GM12878 (cell line): ENCODE results near the gene SLC35G4. TPM values are rescaled to one million over a fixed set of nuclear protein-coding genes. Genes with fewer than 3 reads are reported as not detected.
"Not testable (repeated sequence)": the region's sequence is repeated elsewhere in the genome, so short reads cannot be mapped to it uniquely, and the experiment has no call there.

Source experiments
- ATAC-seq: fragments of 200-7000 bp; cut with Tn5 transposase; 3 replicates; pipeline ENCODE4 v1.9.1; 2020; ENCODE audit warnings: mild to moderate bottlenecking, moderate library complexity
- BruUV-seq: library from RNA; stranded (reverse); fragments of 400-500 nt; replicated peaks from 2 replicates; lab custom pipeline; 2021; lab: Mats Ljungman, UMichigan
- CTCF ChIA-PET: fragments of 300-600 bp; sonication (Branson Sonifier 250); formaldehyde crosslinking; extraction: SDS; loops from one replicate; lab custom pipeline; 2021; ENCODE audit warnings: inconsistent platforms; lab: Yijun Ruan, JAX
- POLR2A ChIA-PET: fragments of 350-600 bp; formaldehyde crosslinking; extraction: SDS; loops from one replicate; lab custom pipeline; 2021; ENCODE audit warnings: inconsistent platforms; lab: Charles Lee
- RAD21 ChIA-PET: fragments of 300-600 bp; sonication (Branson Sonifier 250); formaldehyde crosslinking; loops from one replicate; lab custom pipeline; 2023; ENCODE audit warnings: antibody characterized with exemption; ENCODE audit not compliant: unreplicated experiment; lab: Charles Lee
- SMC1A ChIA-PET: fragments of 300-600 bp; sonication (Branson Sonifier 250); formaldehyde crosslinking; loops from one replicate; lab custom pipeline; 2023; ENCODE audit not compliant: unreplicated experiment, uncharacterized antibody; lab: Charles Lee
- DNase-seq: peaks from one replicate; pipeline ENCODE4 v3.0.0-alpha.2; 2011; ENCODE audit warnings: low read depth, low spot score
- FAIRE-seq: peaks from 3 replicates; lab custom pipeline; 2011; peaks lifted over from hg19 to GRCh38; lab: Jason Lieb, UNC
- H2AFZ ChIP-seq: 2 replicates; pipeline ENCODE4 v1.6.0; 2011; ENCODE audit warnings: low read depth, low read length, control low read depth; ENCODE audit not compliant: control insufficient read depth
- H3K27ac ChIP-seq: 2 replicates; pipeline ENCODE4 v1.5.1; 2011; ENCODE audit warnings: control low read depth; ENCODE audit not compliant: control insufficient read depth, insufficient read depth
- H3K27me3 ChIP-seq, 2 experiments: replicated peaks in 1 of 2; 2 replicates each; pipeline versions ENCODE4 v1.6.0 to v1.6.1; 2011; ENCODE audit warnings: low read length in 1 of 2; ENCODE audit not compliant: control insufficient read depth in 2 of 2, insufficient read depth in 2 of 2
- H3K36me3 ChIP-seq, 2 experiments: 2 replicates each; pipeline ENCODE4 v1.5.1; 2011; ENCODE audit warnings: low read length in 1 of 2; ENCODE audit not compliant: control insufficient read depth in 2 of 2, insufficient read depth in 2 of 2
- H3K4me1 ChIP-seq: 2 replicates; pipeline ENCODE4 v1.6.1; 2011; ENCODE audit warnings: mild to moderate bottlenecking, low read length, moderate library complexity, mixed read lengths; ENCODE audit not compliant: control insufficient read depth, insufficient read depth
- H3K4me2 ChIP-seq: 2 replicates; pipeline ENCODE4 v1.6.0; 2011; ENCODE audit warnings: control low read depth; ENCODE audit not compliant: control insufficient read depth, insufficient read depth
- H3K4me3 ChIP-seq: fragments of 200-600 bp; sonication (generic); 2 replicates; pipeline ENCODE4 v1.5.1; 2016
- H3K79me2 ChIP-seq: 2 replicates; pipeline ENCODE4 v1.6.0; 2011; ENCODE audit warnings: low read length; ENCODE audit not compliant: control insufficient read depth, insufficient read depth
- H3K9ac ChIP-seq: 2 replicates; pipeline ENCODE4 v1.8.0; 2011; ENCODE audit warnings: low read length, control low read depth, mixed read lengths; ENCODE audit not compliant: control insufficient read depth, insufficient read depth
- H3K9me3 ChIP-seq: replicated peaks from 3 replicates; pipeline ENCODE4 v1.5.1; 2011; ENCODE audit warnings: mild to moderate bottlenecking, low read length; ENCODE audit not compliant: control insufficient read depth, insufficient read depth
- H4K20me1 ChIP-seq: 2 replicates; pipeline ENCODE4 v1.6.0; 2011; ENCODE audit not compliant: control insufficient read depth, insufficient read depth
- CEBPZ ChIP-seq: fragments of 150-350 bp; IDR thresholded peaks from 2 replicates; pipeline ENCODE4 v1.6.1; 2016; ENCODE audit warnings: low read depth, low read length
- EGR1 ChIP-seq, 2 experiments: IDR thresholded peaks; 1 replicate in 1 of 2; 2 replicates in 1 of 2; pipeline ENCODE4 v1.6.1; 2011 to 2012; ENCODE audit warnings: low read depth in 2 of 2, low read length in 2 of 2, borderline replicate concordance in 1 of 2, mild to moderate bottlenecking in 1 of 2, moderate library complexity in 1 of 2
- FOS ChIP-seq: IDR thresholded peaks from 3 replicates; pipeline ENCODE4 v1.6.1; 2011; ENCODE audit warnings: borderline replicate concordance; ENCODE audit not compliant: insufficient read length; ENCODE audit errors: extremely low read depth
- FOXM1 ChIP-seq: IDR thresholded peaks from 2 replicates; pipeline ENCODE4 v1.6.1; 2012; ENCODE audit warnings: low read depth, mild to moderate bottlenecking, inconsistent platforms, low read length, moderate library complexity
- HDAC6 ChIP-seq: fragments of 200-600 bp; sonication (generic); IDR thresholded peaks from one replicate; pipeline ENCODE4 v1.8.0; 2017; ENCODE audit warnings: antibody characterized with exemption; ENCODE audit not compliant: unreplicated experiment
- IKZF1 ChIP-seq: fragments of 450-650 bp; conservative IDR thresholded peaks from 2 replicates; pipeline ENCODE4 v1.6.1; 2017; ENCODE audit warnings: antibody characterized with exemption, mild to moderate bottlenecking
- JUND ChIP-seq: IDR thresholded peaks from 2 replicates; pipeline ENCODE4 v1.6.1; 2012; ENCODE audit warnings: low read depth, mild to moderate bottlenecking, low read length, improper control_type of control experiment, moderate library complexity
- MYB ChIP-seq: fragments of 150-350 bp; IDR thresholded peaks from 2 replicates; pipeline ENCODE4 v1.6.1; 2014; ENCODE audit warnings: mild to moderate bottlenecking, low read depth, low read length, borderline replicate concordance
- NR2C1 ChIP-seq: fragments of 450-650 bp; IDR thresholded peaks from 2 replicates; pipeline ENCODE4 v1.6.1; 2017; ENCODE audit warnings: antibody characterized with exemption, mild to moderate bottlenecking, moderate library complexity
- NR2F1 ChIP-seq: fragments of 450-650 bp; conservative IDR thresholded peaks from 2 replicates; pipeline ENCODE4 v1.6.1; 2017; ENCODE audit warnings: mild to moderate bottlenecking
- RAD51 ChIP-seq: fragments of 450-650 bp; IDR thresholded peaks from 2 replicates; pipeline ENCODE4 v1.6.1; 2016; ENCODE audit warnings: moderate library complexity, mild to moderate bottlenecking, inconsistent platforms
- RELA ChIP-seq: fragments of 450-650 bp; IDR thresholded peaks from 2 replicates; pipeline ENCODE4 v1.8.0; 2014; ENCODE audit warnings: borderline replicate concordance; ENCODE audit not compliant: partially characterized antibody
- SIX5 ChIP-seq: IDR thresholded peaks from 2 replicates; pipeline ENCODE4 v1.6.1; 2011; ENCODE audit warnings: mild to moderate bottlenecking, low read depth, low read length, moderate library complexity; ENCODE audit not compliant: severe bottlenecking
- YY1 ChIP-seq: IDR thresholded peaks from 2 replicates; pipeline ENCODE4 v1.6.1; 2011; ENCODE audit warnings: low read depth, mild to moderate bottlenecking, low read length
- ZZZ3 ChIP-seq: IDR thresholded peaks from 2 replicates; pipeline ENCODE4 v1.6.1; 2011; ENCODE audit warnings: low read depth; ENCODE audit not compliant: control insufficient read depth, insufficient read length
- WGBS: methylation state at CpG from one replicate; pipeline ENCODE4 v1.1.6; 2016; ENCODE audit warnings: low lambda C conversion rate; ENCODE audit not compliant: insufficient replicate concordance, insufficient coverage; ENCODE audit errors: missing lambda C conversion rate; 5-methylcytosine and 5-hydroxymethylcytosine counted together
- in situ Hi-C: fragments of 300-500 bp; cut with MboI; formaldehyde crosslinking; loops from 9 replicates; pipeline ENCODE4 v1.14.3; 2018; ENCODE audit warnings: mixed read lengths
- intact Hi-C: fragments of 100-400 bp; cut with micrococcal nuclease; formaldehyde crosslinking; loops from one replicate; pipeline ENCODE4 v1.14.2; 2022; ENCODE audit not compliant: unreplicated experiment
- polyA plus RNA-seq, 11 experiments: library from polyadenylated mRNA; depleted of rRNA in 4 of 11; unstranded in 6 of 11; stranded (reverse) in 5 of 11; fragments of >200 nt; fragmentation: Nextera tagmentation in 4 of 11; fragmentation: Illumina TruSeq in 1 of 11; extraction: Ambion mirVana in 4 of 11; extraction: Trizol in 1 of 11; gene quantifications; 1 replicate in 1 of 11; 2 replicates in 10 of 11; pipeline versions ENCODE4 v1.2.1 to v1.2.3, GENCODE V29; 2011 to 2016; ENCODE audit warnings: inconsistent platforms in 2 of 11, missing spikeins in 2 of 11, low read depth in 1 of 11
- total RNA-seq, 4 experiments: library from RNA; depleted of rRNA in 3 of 4; stranded (reverse); fragments of >200 nt in 3 of 4; fragmentation: Illumina TruSeq in 1 of 4; extraction: Trizol in 1 of 4; gene quantifications; 2 replicates each; pipeline versions ENCODE4 v1.2.1 to v1.2.3, GENCODE V29; 2013 to 2021

SLC35G4 gene
- total and polyA plus RNA-seq, 10 of the 15 experiments (the other 5 are each of a cell fraction or from before 2014, with no cell fraction given) = not detected

GRCh38 chr18:11647804-11648203 lies 38.4 kb downstream of the SLC35G4 start:
- H3K4me2 ChIP-seq, H3K27me3 ChIP-seq, H3K36me3 ChIP-seq, RAD21 ChIA-PET, intact Hi-C loops, FAIRE-seq, H3K4me1 ChIP-seq, DNase-seq, H2AFZ ChIP-seq, CTCF ChIA-PET, H3K4me3 ChIP-seq, H4K20me1 ChIP-seq, H3K9ac ChIP-seq, in situ Hi-C loops, POLR2A ChIA-PET, H3K27ac ChIP-seq, ATAC-seq, SMC1A ChIA-PET, H3K79me2 ChIP-seq, BruUV-seq, H3K9me3 ChIP-seq: not testable (repeated sequence)
- 81% methylated on average over 26 of the region's 26 CpGs for WGBS

GRCh38 chr18:11649839-11650238 lies 40.4 kb downstream of the SLC35G4 start:
- no peaks in the 10 kb centered on the region for H3K79me2 ChIP-seq
- RAD21 ChIA-PET = no interaction called here
- H3K9me3 ChIP-seq = no peaks in the 10 kb centered on the region
- no peak overlapping the region for H3K9ac ChIP-seq
- POLR2A ChIA-PET = no interaction called here
- FAIRE-seq = no peak
- no peak for DNase-seq
- no peaks in the 10 kb centered on the region for H3K4me1 ChIP-seq
- BruUV-seq = no TSS peak
- no peak overlapping the region for H3K4me2 ChIP-seq
- no peak overlapping the region for H3K4me3 ChIP-seq
- H3K27ac ChIP-seq = no peak overlapping the region
- H3K36me3 ChIP-seq = no peaks in the 10 kb centered on the region
- TF ChIP-seq FOXM1 (no peak), JUND (no peak), ZZZ3 (no peak), HDAC6 (no peak), NR2C1 (no peak), CEBPZ (no peak), RAD51 (no peak), NR2F1 (no peak), EGR1 (IDR thresholded peaks at IDR 0.05; ENCODE audit: borderline replicate concordance in 1 of 2, low read depth in 2 of 2, low read length in 2 of 2) (no peak), FOS (no peak), SIX5 (no peak), RELA (no peak), YY1 (no peak), IKZF1 (no peak), MYB (no peak)
- CTCF ChIA-PET = no interaction called here
- H4K20me1 ChIP-seq = no peaks in the 10 kb centered on the region
- ATAC-seq = no peak
- no peak overlapping the region for H2AFZ ChIP-seq
- SMC1A ChIA-PET = no interaction called here
- intact Hi-C loops = no loop called here
- peaks cover under 1 to 2% of the 10 kb centered on the region in 2 experiments; a peak in 1 of 4 replicates for H3K27me3 ChIP-seq
- in situ Hi-C loops = no loop called here
- WGBS = 6% methylated on average over 4 of the region's 4 CpGs
